SK-N-SH treated with all-trans-retinoic acid at 6 μM for 48 hours (cell line): ENCODE measurements around the gene RTN1.

Experiments used
- ATAC-seq: fragments of 200-7000 bp; cut with Tn5 transposase; 3 replicates; pipeline ENCODE4 v1.9.1; 2020; ENCODE audit warnings: mild to moderate bottlenecking, moderate library complexity
- ARNTL ChIP-seq: fragments of 450-650 bp; formaldehyde crosslinking; IDR thresholded peaks from 2 replicates; pipeline ENCODE4 v1.5.0; 2020; ENCODE audit warnings: low read depth, mild to moderate bottlenecking, moderate library complexity, borderline replicate concordance
- BACH2 ChIP-seq: fragments of 250-450 bp; sonication (Bioruptor Pico); IDR thresholded peaks from 2 replicates; pipeline ENCODE4 v1.9.0; 2021; ENCODE audit warnings: mild to moderate bottlenecking, borderline replicate concordance
- CREB5 ChIP-seq: fragments of 250-450 bp; sonication (Bioruptor Pico); IDR thresholded peaks from 2 replicates; pipeline ENCODE4 v1.5.1; 2020; ENCODE audit warnings: low read depth, mild to moderate bottlenecking, moderate library complexity
- CSDC2 ChIP-seq: fragments of 250-450 bp; sonication (Bioruptor Pico); IDR thresholded peaks from 2 replicates; pipeline ENCODE4 v1.5.0; 2020; ENCODE audit warnings: mild to moderate bottlenecking, moderate library complexity
- ESRRG ChIP-seq: fragments of 250-450 bp; sonication (Bioruptor Pico); IDR thresholded peaks from 2 replicates; pipeline ENCODE4 v1.6.1; 2021; ENCODE audit warnings: mild to moderate bottlenecking
- GLIS3 ChIP-seq: fragments of 250-450 bp; sonication (Bioruptor Pico); IDR thresholded peaks from 2 replicates; pipeline ENCODE4 v1.5.0; 2020; ENCODE audit warnings: mild to moderate bottlenecking, moderate library complexity
- ISL1 ChIP-seq: fragments of 250-450 bp; sonication (Bioruptor Pico); IDR thresholded peaks from 2 replicates; pipeline ENCODE4 v2.1.2; 2022; ENCODE audit warnings: mild to moderate bottlenecking, moderate library complexity
- OSR1 ChIP-seq: fragments of 250-450 bp; sonication (Bioruptor Pico); IDR thresholded peaks from 2 replicates; pipeline ENCODE4 v1.8.0; 2022; ENCODE audit warnings: moderate library complexity, mild to moderate bottlenecking, inconsistent platforms
- PATZ1 ChIP-seq: fragments of 250-450 bp; sonication (Bioruptor Pico); IDR thresholded peaks from 2 replicates; pipeline ENCODE4 v1.8.0; 2020; ENCODE audit warnings: mild to moderate bottlenecking, moderate library complexity, borderline replicate concordance
- POU6F1 ChIP-seq: fragments of 250-450 bp; sonication (Bioruptor Pico); IDR thresholded peaks from 2 replicates; pipeline ENCODE4 v1.8.0; 2021; ENCODE audit warnings: low read depth, mild to moderate bottlenecking, moderate library complexity, borderline replicate concordance
- PPARA ChIP-seq: fragments of 250-450 bp; sonication (Bioruptor Pico); IDR thresholded peaks from 2 replicates; pipeline ENCODE4 v1.5.0; 2020; ENCODE audit warnings: mild to moderate bottlenecking, borderline replicate concordance
- SNAI2 ChIP-seq: fragments of 250-450 bp; sonication (Bioruptor Pico); IDR thresholded peaks from 2 replicates; pipeline ENCODE4 v1.5.0; 2020; ENCODE audit warnings: mild to moderate bottlenecking, moderate library complexity
- TCF4 ChIP-seq: fragments of 250-450 bp; sonication (Bioruptor Pico); IDR thresholded peaks from 2 replicates; pipeline ENCODE4 v1.8.0; 2021; ENCODE audit warnings: mild to moderate bottlenecking, moderate library complexity, borderline replicate concordance
- TOX ChIP-seq: fragments of 250-450 bp; sonication (Bioruptor Pico); IDR thresholded peaks from 2 replicates; pipeline ENCODE4 v1.8.0; 2021; ENCODE audit warnings: mild to moderate bottlenecking, moderate library complexity, borderline replicate concordance
- TSHZ2 ChIP-seq: fragments of 250-450 bp; sonication (Bioruptor Pico); IDR thresholded peaks from 2 replicates; pipeline ENCODE4 v1.5.0; 2020; ENCODE audit warnings: mild to moderate bottlenecking, moderate library complexity
- ZC3H10 ChIP-seq: fragments of 250-450 bp; sonication (Bioruptor Pico); IDR thresholded peaks from 2 replicates; pipeline ENCODE4 v1.5.1; 2021; ENCODE audit warnings: mild to moderate bottlenecking, moderate library complexity
- ZFP3 ChIP-seq: fragments of 250-450 bp; sonication (Bioruptor Pico); IDR thresholded peaks from 2 replicates; pipeline ENCODE4 v1.5.0; 2020; ENCODE audit warnings: mild to moderate bottlenecking, moderate library complexity
- ZFP30 ChIP-seq: fragments of 450-650 bp; formaldehyde crosslinking; IDR thresholded peaks from 2 replicates; pipeline ENCODE4 v1.5.0; 2022; ENCODE audit warnings: mild to moderate bottlenecking, moderate library complexity
- ZNF70 ChIP-seq: fragments of 450-650 bp; formaldehyde crosslinking; IDR thresholded peaks from 2 replicates; pipeline ENCODE4 v1.5.0; 2020; ENCODE audit warnings: mild to moderate bottlenecking, moderate library complexity
- ZNF8 ChIP-seq: fragments of 450-650 bp; formaldehyde crosslinking; IDR thresholded peaks from 2 replicates; pipeline ENCODE4 v1.5.0; 2020; ENCODE audit warnings: mild to moderate bottlenecking, moderate library complexity

RTN1 gene

GRCh38 chr14:59904184-59904583 lies 33.6 kb upstream of the RTN1 start:
- TF ChIP-seq PPARA (CRISPR knock-in tag) (no peak), ZFP30 (CRISPR knock-in tag) (no peak), POU6F1 (no peak), CREB5 (CRISPR knock-in tag) (no peak)
- ATAC-seq = no peak

- TF ChIP-seq TOX (CRISPR knock-in tag) = no peak
- no peak for TF ChIP-seq CSDC2 (CRISPR knock-in tag)
- no peak for TF ChIP-seq ZC3H10
- no peak for TF ChIP-seq ESRRG (CRISPR knock-in tag)
- TF ChIP-seq CREB5 (CRISPR knock-in tag) = no peak
- no peak for TF ChIP-seq PATZ1
- TF ChIP-seq ZNF70 = no peak
- TF ChIP-seq PPARA (CRISPR knock-in tag) = no peak
- no peak for TF ChIP-seq ZFP3
- no peak for TF ChIP-seq ISL1
- TF ChIP-seq BACH2 (CRISPR knock-in tag) = no peak
- no peak for TF ChIP-seq ZNF8 (CRISPR knock-in tag)
- TF ChIP-seq SNAI2 (CRISPR knock-in tag) = no peak
- no peak for TF ChIP-seq TCF4 (CRISPR knock-in tag)
- TF ChIP-seq TSHZ2 (CRISPR knock-in tag) = no peak
- no peak for TF ChIP-seq OSR1 (CRISPR knock-in tag)
- ATAC-seq = no peak
These were observed 30.0 kb upstream of the RTN1 start for GRCh38 chr14:59900556-59900955.

- peak; percentile 63; the same call in 2 of the 3 replicates for ATAC-seq
- TF ChIP-seq GLIS3 (no peak), TSHZ2 (CRISPR knock-in tag) (no peak), ESRRG (CRISPR knock-in tag) (no peak), BACH2 (CRISPR knock-in tag) (no peak), ARNTL (no peak), ZFP3 (no peak), TOX (CRISPR knock-in tag) (no peak), ZNF8 (CRISPR knock-in tag) (no peak), PPARA (CRISPR knock-in tag) (no peak)
These were observed 27.3 kb upstream of the RTN1 start for GRCh38 chr14:59897757-59898383.
